SH-SY5Y (cell line): Measurements from ENCODE around the gene OSBPL10.

Experiments
- GATA2 ChIP-seq: IDR thresholded peaks from 2 replicates; pipeline ENCODE4 v1.6.1; 2011; ENCODE audit warnings: mild to moderate bottlenecking, low read depth, low read length
- GATA3 ChIP-seq: IDR thresholded peaks from 2 replicates; pipeline ENCODE4 v1.6.1; 2011; ENCODE audit warnings: low read depth, mild to moderate bottlenecking, low read length, moderate library complexity

DNA sequence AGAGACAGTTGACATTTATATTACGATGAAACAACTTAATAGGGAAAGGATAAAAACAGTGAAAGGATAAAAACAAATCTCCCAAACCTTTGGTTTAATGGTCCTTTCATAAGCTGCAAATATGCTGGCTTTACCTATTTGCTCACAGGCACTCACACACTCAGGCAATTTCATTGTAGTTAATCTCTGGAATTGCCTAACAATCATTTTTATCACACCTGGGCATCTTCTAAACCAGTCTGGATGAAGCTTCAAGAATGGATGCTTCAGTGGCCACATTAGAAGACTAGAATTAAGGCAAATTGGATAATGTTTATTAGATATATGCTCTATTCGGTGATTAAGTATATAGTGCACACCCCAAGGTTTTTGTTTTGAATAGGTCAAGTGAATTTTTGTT, 13.5 kb downstream of the OSBPL10 start:
- TF ChIP-seq GATA2 (no peak), GATA3 (no peak)
